Hematopoietic multipotent progenitor cell (in vitro differentiated cells): ENCODE results near the gene TMEM203. TPM values are rescaled to one million over a fixed set of nuclear protein-coding genes. Genes with fewer than 3 reads are reported as not detected.

Experiments used
- small RNA-seq: library from RNA; depleted of rRNA; stranded (forward); fragments of <200 nt; gene quantifications from one replicate; pipeline ENCODE3, GENCODE V24; 2012
- total RNA-seq: library from RNA; depleted of rRNA; stranded (reverse); fragments of >200 nt; gene quantifications from one replicate; pipeline ENCODE4 v1.2.3, GENCODE V29; 2012

The TMEM203 gene
- total RNA-seq, 1 donor: 35.5 TPM

Small RNA genes within 50 kb of the gene (small RNA-seq; reads per million reads assigned to genes)
- gene MIR3621: not detected

Other genes starting within 250 kb of the TMEM203 start
- not detected for gene PTGDS, start 228.1 kb downstream of the TMEM203 start, total RNA-seq
- gene LCNL1, start 222.7 kb downstream of the TMEM203 start, total RNA-seq: not detected
- gene PAXX, start 213.2 kb downstream of the TMEM203 start, total RNA-seq: 16.7 TPM
- 0.27 TPM for gene CLIC3, start 209.1 kb downstream of the TMEM203 start, total RNA-seq
- gene ABCA2, start 177.4 kb downstream of the TMEM203 start, total RNA-seq: 99.1 TPM
- 14.3 TPM for gene FUT7, start 173.6 kb downstream of the TMEM203 start, total RNA-seq
- 51.2 TPM for gene NPDC1, start 159.5 kb downstream of the TMEM203 start, total RNA-seq
- gene ENTPD2, start 151.6 kb downstream of the TMEM203 start, total RNA-seq: not detected
- gene SAPCD2, start 135.1 kb downstream of the TMEM203 start, total RNA-seq: 4.8 TPM
- gene UAP1L1, start 128.1 kb downstream of the TMEM203 start, total RNA-seq: 14.8 TPM
- 70.8 TPM for gene MAN1B1, start 118.7 kb downstream of the TMEM203 start, total RNA-seq
- gene DPP7, start 90.9 kb downstream of the TMEM203 start, total RNA-seq: 154 TPM
- gene GRIN1, start 66.5 kb downstream of the TMEM203 start, total RNA-seq: under 0.01 TPM
- 2.2 TPM for gene LRRC26, start 35.6 kb downstream of the TMEM203 start, total RNA-seq
- not detected for gene TMEM210, start 33.6 kb downstream of the TMEM203 start, total RNA-seq
- 59.8 TPM for gene ANAPC2, start 17.1 kb downstream of the TMEM203 start, total RNA-seq
- gene SSNA1, start 17.0 kb downstream of the TMEM203 start, total RNA-seq: 78.4 TPM
- 3.0 TPM for gene TPRN, start 4.9 kb downstream of the TMEM203 start, total RNA-seq
- 10.2 TPM for gene NDOR1, start 52 bp upstream of the TMEM203 start, total RNA-seq
- 1.3 TPM for gene RNF208, start 16.6 kb upstream of the TMEM203 start, total RNA-seq
- 0.27 TPM for gene CYSRT1, start 19.5 kb upstream of the TMEM203 start, total RNA-seq
- gene RNF224, start 21.9 kb upstream of the TMEM203 start, total RNA-seq: not detected
- gene SLC34A3, start 25.3 kb upstream of the TMEM203 start, total RNA-seq: not detected
- gene TUBB4B, start 35.6 kb upstream of the TMEM203 start, total RNA-seq: 141 TPM
- 0.54 TPM for gene STPG3, start 45.6 kb upstream of the TMEM203 start, total RNA-seq
- gene NELFB, start 49.7 kb upstream of the TMEM203 start, total RNA-seq: 72.7 TPM
- gene TOR4A, start 72.1 kb upstream of the TMEM203 start, total RNA-seq: 25.0 TPM
- gene NRARP, start 96.6 kb upstream of the TMEM203 start, total RNA-seq: 5.1 TPM
- gene EXD3, start 217.5 kb upstream of the TMEM203 start, total RNA-seq: 28.3 TPM
- gene NOXA1, start 217.7 kb upstream of the TMEM203 start, total RNA-seq: 4.6 TPM
- 0.27 TPM for gene ENTPD8, start 235.7 kb upstream of the TMEM203 start, total RNA-seq